ENCODE measurements around the gene TEKT4.
"Not testable (repeated sequence)": the region's sequence is repeated elsewhere in the genome, so short reads cannot be mapped to it uniquely, and the experiment has no call there.

The TEKT4 gene, protein sequence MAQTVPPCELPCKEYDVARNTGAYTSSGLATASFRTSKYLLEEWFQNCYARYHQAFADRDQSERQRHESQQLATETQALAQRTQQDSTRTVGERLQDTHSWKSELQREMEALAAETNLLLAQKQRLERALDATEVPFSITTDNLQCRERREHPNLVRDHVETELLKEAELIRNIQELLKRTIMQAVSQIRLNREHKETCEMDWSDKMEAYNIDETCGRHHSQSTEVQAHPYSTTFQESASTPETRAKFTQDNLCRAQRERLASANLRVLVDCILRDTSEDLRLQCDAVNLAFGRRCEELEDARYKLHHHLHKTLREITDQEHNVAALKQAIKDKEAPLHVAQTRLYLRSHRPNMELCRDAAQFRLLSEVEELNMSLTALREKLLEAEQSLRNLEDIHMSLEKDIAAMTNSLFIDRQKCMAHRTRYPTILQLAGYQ

DNA sequence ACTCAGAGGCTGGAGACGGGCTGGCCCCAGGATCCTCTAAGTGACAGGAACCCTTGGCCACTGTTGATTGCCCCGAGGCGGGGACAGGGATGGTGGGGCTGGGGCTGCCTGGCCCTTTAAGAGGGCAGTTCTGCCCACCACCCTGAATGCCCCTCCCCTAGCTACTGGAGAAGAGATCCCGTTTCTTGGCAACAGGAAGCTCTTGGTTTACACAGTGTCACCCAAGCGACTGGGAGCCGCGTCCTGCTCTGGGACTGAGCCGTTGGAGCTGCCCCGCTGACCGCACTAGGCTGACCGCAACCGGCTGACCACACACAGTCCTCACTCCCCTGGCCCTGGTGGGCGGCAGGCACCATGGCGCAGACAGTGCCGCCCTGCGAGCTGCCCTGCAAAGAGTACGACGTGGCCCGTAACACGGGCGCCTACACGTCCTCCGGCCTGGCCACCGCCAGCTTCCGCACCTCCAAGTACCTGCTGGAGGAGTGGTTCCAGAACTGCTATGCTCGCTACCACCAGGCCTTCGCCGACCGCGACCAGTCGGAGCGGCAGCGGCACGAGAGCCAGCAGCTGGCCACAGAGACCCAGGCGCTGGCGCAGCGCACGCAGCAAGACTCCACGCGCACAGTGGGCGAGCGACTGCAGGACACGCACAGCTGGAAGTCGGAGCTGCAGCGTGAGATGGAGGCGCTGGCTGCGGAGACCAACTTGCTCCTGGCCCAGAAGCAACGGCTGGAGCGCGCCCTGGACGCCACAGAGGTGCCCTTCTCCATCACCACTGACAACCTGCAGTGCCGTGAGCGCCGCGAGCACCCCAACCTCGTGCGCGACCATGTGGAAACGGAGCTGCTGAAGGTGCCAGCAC, at the start of gene TEKT4:
Gene TEKT4, plus strand, starts transcription at position 205 of the 862 bp plus-strand sequence. Its CDS starts 150 bp downstream, at position 355.
- no peak for DNase-seq

DNA sequence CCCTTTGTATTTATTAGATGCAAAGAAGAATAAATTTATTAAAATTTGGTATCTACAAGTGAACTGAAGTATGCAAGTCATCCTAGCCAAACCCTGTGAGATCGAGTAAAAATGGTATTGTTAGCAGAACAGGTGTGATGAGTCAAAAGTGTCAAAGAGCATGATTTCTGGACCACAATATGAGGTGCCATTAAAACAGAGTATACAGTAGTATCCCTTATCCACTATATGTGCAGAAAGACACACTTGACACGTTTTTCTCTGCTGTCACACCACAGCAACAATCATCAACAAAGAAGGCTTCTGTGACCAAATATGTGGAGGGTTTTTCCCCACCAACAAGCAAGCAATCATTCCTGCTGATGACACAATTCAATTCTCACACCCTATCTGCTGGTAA, 32.0 kb upstream of the TEKT4 start:
- DNase-seq, result not testable (repeated sequence)

DNA sequence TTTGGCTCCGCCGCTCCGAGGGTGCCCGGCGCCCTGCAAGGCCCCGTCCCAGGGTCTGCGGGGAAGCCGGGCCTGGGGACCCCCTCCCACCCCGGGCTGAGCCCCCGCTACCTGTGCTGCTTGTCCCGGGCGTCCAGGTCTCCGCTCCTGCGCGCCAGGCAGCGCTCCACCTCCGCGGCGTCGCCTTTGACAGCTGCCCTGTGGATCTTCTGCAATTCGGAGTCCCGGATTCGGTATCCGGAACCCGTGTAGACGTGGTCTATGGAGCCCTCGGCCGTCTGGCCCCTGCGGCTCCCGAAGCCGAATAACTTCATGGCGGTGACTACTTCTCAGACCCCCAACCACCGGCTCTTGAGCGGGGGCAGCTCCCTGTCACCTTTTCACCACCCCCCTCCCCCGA, 14.4 kb upstream of the TEKT4 start:
- DNase-seq, result not testable (repeated sequence)

DNA sequence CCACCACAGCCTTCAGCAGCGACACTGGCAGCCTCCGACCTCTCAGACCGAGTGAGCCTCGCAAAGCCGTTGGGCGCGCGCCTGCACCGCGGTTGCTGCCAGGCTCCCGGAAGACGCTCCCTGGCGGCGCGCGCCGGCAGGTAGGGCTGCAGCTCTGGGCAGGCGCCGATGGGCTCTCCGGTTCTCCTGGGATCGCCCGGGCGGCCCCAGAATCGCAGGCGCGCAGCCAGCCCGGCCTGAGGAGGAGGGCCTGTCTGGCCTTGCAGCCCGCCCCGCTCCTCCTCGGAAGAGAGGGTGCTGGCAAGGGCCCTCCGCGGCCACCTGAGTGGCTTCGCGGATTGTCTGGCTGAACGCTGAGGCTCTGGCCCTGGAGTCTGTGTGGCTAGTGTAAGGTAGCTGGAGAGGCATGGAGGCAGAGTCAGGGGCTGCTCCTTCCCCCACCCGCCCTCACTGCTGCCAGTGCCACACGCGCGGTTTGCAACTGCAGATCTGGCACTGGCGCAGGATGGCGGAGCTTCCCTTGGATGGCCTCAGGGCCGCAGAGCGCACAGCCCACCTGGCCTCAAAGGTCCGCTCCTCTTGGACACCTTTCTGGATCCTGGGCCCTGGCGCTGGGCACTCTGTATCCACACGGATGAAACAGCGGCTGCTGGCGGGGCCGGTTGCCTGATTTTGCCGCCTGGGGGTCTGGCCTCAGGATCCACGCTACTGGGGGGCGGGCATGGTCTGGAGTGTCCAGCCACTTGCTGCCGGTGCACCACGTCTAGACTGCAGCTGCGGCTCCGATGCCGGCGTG, 13.7 kb upstream of the TEKT4 start:
- DNase-seq, result not testable (repeated sequence)

DNA sequence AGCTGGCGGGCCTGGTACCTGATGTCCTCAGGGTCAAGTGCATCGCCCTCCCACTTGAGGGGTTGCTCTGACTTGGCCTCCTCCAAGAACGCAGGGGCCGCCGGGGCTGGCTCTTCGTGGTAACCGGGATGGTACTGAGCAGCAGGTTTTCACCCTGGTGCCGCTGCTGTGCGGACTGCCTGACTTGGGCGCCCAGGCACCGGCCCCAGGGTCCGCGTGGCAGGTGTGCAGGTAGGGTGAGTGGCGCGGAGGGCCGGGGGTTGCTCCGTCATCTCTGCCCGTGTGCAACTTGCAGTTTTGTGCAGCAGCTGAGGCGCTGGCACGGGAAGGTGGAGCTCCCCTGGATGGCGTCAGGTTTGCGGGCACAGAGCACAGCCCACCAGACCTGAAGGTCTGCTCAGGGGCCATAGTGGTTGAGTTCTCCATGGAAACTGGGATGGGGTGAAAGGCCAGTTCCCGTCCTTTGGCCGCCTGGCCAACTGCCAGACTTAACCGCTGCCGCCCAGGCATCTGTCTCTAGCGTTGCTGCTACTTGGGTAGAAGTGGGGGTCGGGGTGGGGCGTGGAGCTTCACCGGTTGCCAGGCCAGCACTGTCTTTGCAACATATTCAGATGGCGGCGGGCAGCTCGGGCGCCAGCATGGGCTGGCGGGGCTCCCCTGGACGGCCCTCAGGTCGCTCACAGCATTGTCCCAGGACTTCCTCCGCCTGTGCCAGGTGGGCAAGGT, 12.9 kb upstream of the TEKT4 start:
- not testable (repeated sequence) for DNase-seq

DNA sequence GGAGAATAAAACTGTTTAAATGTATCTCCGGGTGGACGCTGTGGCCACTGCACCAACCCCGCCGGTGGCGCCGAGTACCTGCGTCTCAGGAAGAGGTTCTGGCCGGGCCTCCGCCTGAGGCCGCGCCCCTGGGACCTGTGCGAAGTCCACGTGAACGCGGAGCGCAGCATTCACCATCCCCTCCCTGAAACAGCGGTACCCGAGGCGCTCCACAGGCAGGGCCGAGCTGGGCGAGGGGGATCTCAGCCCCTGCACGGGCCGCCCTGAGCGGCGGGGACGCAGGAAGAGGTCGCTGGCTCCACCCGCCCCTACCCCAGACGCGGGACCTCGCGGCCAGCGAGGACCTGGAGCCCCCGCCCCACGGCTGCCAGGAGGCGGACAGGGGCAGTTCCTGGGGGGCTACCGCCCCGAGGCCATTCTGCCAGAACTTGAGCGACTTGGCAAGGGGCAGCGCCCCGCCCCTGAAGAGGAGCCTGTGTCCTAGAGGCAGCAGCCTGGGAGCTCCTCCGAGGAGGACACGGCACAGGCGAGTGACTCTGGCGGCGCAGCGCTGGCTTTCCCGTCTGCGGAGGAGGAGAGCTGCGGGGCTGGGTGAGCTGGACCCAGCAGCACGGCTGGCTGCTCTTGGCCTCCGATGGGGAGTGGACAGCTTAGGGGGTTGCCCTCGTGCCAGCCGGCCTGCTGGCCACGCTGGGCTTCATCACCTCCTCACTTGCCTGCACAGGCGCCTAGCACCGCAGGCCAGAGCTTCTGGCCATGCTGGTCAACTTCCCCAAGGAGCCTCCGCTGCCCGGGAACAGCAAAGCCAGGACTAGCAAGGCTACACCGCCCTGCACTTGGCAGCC, 9.7 kb upstream of the TEKT4 start:
- DNase-seq, result no peak

DNA sequence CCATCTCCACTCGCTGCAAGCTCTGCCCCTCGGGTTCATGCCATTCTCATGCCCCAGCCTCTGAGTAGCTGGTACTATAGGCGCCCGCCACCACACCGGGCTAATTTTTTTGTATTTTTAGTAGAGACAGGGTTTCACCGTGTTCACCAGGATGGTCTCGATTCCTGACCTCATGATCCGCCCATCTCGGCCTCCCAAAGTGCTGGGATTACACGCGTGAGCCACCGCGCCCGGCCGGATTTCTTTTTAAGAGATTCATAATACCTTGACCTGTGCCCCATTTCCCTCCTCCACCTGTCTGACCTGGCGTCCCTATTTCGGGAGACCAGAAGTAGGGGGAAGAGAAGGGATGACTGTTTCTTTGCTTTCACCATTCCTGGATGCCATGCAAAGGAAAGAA, 8.3 kb upstream of the TEKT4 start:
- not testable (repeated sequence) for DNase-seq

DNA sequence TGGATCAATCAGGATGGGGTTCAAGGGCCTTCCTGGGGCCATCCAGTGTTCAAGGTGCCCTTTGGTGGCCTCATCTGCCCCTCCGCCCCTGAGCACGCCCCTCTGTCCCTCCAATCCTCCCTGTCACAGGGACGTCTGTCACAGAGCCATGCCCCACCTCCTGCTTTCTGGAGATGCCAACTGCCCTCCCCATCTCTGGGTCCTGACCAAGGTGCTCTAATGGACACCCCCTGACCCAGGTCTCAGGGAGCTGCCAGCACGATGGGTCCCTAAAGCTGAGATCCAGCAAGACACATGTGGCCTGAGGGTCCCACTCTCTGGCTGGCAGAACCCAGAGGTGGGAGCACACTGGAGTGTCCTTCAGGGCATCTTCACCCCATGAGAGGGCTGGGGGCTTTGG, 2.1 kb upstream of the TEKT4 start:
- DNase-seq, result no peak

DNA sequence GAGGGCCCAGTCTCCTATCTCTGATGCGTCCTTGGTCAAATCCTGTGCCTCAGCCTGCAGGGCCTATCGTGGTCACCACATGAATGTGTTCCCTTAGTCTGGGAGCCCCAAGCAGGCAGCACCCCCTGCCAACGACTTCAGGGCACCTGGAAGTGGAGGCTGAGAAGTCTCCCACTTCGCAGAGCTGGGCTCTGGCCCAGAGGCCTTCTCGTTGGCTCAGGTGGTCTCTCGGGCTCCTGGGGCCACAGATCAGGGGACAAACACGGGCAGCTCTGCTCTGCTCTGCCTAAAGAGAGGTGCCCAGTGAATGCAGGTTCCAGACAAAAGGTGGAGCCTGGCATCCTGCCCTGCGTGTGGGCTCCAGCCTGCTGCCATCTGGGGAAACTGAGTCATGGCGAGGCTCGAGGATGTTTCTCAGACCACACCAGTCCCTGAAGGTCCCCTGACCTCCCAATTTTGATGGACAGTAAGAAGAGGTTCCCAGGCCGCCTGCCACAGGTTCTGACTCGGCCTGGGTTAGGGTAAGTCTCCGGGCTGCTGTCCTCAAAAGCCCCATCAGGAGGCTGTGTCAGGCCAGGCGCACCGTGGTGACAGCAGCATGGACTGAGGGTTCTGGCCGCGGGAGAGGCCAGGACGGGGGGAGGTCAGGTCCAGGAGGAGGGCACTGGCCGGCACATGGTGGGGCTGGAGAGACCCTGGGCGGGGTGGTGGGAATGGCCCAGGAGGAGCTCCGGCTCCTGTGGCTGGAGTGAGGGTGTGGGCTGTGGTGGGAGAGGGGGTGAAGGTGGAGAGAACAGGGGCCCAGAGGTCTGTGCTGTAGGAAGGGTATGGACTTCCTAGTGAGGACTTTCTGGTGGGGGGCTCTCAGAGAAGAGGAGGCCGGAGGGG, 1.4 kb upstream of the TEKT4 start:
- no peak for DNase-seq

DNA sequence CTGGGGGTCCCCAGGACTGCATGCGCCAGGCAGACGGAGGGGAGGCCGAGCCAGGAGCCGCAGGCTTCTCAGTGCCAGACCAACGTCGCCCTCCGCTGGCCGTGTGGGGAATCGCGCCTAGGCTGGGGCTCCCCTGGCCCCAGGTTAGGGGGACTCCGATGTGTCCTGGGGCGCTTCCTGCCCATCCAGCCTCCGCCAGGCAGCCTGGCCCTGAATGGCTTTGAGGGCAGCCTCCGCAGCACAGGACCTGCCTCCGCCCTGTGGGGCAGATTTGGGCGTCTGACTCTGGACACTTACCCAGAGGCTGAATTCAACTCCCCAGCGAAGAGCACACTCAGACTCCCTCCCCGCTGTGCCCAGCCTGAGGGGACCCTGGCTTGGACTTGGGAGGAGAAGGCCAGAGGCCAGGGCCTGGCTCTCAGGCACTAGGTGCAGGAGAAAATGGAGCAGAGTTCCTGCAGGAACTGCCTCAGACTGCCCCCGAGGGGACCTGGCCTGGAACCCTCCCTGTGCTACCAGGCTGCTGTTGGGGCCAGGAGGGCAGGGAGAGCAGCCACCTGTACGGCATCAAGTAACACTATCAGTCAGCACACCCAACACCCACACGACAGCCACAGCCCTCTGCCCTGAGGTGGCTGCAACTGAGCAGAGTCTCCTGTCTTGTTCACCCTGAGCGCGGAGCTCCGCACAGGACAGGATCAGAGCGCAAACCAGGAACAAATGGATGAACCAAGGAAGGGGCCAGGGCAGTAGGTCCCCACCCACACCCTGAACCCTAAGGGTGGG, 597 bp upstream of the TEKT4 start:
- no peak for DNase-seq

DNA sequence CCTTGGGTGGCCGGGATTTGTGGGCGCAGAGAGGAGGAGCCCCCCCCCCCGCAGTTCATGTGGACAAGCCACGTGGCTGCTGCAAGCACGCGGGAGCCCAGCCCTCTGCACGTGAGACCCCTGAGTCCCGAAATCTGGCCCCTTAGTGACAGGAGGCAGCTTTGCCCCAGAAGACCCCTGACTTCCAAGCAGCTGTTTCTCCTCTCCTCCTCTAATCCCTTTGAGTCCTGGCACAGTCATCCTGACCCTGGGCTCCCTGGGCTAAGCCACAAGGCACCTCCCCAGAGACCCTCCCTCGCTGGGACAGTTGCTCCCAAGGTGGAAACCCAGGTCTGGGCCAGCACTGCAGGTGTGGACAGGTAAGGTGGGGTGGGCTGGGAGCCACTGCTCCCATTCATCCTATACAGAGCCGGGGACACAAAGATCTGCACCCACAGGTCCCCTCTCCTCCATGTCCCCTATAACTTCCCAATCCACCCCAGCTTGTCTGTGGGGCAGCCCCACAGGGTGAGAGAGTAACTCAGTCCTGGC, 923 bp downstream of the TEKT4 start:
- no peak for DNase-seq

DNA sequence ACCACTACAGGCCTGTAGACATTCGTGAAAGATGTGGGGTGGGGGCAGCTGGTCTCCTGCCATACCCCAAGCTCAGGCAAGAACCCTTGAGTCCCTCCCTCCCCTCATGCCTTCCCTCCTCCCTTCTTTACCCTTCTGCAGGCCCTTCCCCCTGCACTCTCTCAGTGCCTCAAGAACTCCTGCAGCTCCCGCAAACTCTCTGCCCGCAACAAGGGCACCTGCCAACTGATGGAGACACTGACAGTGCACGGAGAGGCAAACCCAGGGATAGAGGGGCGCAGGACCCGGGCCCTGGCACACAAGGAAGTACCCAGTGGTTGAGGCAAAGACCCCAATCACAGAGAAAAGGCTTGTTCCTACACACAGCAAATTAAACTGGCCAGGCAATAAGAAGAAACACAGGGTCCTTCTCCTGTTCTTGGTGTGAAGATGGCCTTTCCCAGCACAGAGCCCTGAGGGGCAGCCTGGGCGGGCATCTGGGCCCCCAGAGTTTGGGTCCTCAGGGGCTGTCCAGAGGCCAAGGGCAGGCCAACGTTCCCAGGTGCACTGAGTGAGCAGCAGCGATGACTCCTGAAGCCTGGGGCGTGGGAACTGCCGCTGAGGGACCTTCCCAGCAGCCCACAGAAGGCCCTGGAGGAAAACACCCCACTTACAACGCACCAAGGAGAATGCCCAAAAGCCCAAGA, 1.6 kb downstream of the TEKT4 start:
- no peak for DNase-seq

DNA sequence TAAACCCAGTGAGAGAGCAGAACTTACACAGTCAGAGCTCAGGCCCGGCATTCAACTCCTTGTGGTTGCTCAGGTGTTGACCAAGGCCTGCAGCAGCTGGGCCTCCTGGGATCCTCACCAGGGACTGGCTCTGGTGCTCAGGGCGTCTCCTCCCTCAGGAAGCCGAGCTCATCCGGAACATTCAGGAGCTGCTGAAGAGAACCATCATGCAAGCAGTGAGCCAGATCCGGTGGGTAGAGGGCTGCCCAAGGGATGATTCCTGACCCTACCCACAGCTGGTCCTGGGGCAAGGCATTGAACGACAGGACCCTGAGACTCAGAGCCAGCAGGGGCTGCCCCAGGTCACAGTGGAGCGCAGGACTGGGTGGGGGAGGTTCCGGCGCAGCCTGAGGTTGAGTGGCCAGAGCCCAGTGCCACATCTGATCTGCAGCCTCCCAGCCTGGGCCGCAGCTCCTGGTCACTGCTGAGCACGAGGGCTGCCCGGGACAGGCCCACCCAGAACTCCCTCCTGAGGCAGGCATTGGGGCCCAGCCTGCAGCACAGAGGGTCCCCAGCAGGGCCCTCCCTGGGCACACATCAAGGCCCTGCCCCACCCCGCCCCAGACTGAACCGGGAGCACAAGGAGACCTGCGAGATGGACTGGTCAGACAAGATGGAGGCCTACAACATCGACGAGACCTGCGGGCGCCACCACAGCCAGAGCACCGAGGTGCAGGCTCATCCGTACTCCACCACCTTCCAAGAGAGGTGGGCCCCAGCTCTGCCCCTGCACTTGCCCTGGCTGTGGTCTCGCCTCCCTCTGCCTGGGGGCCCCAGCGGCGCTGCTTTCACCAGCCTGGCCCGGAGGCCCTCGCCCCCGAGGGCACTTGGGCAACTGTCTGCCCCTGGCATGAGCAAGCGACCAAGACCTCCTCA, 2.4 kb downstream of the TEKT4 start:
- DNase-seq, result no peak

DNA sequence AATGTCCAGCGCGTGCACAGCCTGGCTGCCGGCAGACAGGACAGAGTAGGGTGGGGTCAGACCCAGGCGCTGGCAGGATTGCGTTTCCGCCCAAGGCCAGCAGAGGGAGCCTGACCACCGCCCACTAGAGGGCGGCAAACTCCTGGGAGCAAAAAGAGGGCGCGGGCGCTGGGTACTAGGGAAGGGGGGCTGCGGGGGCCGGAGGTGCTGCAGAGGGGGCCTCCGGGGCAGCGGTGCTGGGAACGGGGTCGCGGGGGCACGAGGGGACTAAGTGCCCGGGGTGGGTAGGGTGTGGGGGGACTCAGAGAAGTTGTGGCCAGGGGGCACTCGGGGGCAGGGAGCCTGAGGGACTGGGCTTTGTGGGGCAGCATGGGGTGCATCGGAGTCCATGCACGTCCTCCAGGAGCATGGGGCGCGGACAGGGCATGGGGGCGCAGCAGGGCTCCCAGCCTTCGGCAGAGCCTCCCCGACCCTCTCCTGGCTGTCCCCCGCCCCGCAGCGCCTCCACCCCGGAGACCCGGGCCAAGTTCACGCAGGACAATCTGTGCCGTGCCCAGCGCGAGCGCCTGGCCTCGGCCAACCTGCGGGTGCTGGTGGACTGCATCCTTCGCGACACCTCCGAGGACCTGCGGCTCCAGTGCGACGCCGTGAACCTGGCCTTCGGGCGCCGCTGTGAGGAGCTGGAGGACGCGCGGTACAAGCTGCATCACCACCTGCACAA, 3.2 kb downstream of the TEKT4 start:
- DNase-seq, result peak; percentile 23 to 53

DNA sequence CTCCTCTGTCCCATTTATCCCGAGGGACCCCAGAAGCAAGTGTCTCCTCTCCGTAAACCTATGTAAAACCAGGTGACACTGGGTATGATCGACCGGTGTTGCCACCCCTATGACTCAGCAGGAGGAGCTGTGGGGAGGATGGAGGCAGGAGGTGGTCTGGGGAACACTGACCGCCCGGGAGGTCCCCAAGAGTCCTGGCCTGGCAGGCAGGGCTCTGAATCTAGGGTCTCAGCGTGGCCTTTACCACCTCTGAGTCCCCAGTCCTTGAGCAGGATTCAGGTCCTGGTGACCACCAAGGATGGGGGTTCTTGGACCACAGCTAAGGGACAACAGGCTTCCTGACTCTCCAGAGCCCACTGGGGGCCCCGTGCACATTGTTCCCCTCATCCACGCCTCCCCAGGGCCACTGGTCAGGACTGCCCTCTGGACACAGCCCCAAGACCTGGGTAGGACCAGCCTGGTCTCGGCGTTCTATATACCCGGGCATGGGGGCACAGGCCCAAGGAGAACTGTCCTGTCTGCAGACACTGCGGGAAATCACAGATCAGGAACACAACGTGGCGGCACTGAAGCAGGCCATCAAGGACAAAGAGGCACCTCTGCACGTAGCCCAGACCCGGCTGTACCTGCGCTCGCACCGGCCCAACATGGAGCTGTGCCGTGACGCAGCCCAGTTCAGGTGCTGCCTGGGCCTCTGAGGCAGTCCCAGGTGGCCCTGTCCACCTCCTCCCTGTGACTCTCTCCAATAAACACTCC, 4.0 kb downstream of the TEKT4 start:
- DNase-seq, result no peak
